ENCODE data around the gene CCK. TPM values are rescaled to one million over a fixed set of nuclear protein-coding genes. Genes with fewer than 3 reads are reported as not detected.

Gene CCK
- total RNA-seq, 2 experiments from 2014 or later: not detected

DNA sequence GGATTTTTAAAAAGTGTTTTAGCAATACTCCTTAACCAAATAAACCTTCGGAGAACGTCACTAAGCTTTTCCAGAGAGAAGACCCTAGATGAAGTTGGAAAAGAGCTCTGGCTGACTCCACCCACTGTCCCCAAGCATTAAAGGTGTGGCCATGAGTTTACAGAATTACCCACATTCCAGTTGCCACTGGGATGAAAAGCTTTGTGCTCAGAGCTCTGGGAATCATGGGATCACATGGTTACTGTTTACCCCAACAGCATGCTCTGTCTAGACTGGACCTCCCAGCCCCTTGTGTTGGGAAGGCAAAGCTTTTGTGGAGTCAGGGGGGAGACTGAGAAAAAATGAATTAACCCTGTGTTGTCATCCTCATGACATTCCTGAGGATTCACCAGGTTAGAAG, 55.3 kb downstream of the CCK start:
- no peak overlapping the region for H3K27ac Mint-ChIP-seq
- no peaks in the 10 kb centered on the region for H3K9me3 Mint-ChIP-seq
- intact Hi-C loops (cut with micrococcal nuclease): no loop called here
- H3K36me3 Mint-ChIP-seq (ENCODE audit: low read depth): peaks cover 32% of the 10 kb centered on the region
- DNase-seq (no peak), ATAC-seq (no peak)
- CTCF ChIA-PET: interaction anchor here (0.8 to 3.0 kb wide), 3 partner anchors 19 to 233 kb away, joined by 3 to 14 read pairs (median 4); no protein-coding TSS in a partner anchor
- POLR2A ChIA-PET: interaction anchor here (0.6 kb wide), 1 partner anchor 196 kb away, joined by 3 read pairs; no protein-coding TSS in a partner anchor
- H3K4me3 Mint-ChIP-seq: no peak overlapping the region
- TF ChIP-seq, protein P1, sequence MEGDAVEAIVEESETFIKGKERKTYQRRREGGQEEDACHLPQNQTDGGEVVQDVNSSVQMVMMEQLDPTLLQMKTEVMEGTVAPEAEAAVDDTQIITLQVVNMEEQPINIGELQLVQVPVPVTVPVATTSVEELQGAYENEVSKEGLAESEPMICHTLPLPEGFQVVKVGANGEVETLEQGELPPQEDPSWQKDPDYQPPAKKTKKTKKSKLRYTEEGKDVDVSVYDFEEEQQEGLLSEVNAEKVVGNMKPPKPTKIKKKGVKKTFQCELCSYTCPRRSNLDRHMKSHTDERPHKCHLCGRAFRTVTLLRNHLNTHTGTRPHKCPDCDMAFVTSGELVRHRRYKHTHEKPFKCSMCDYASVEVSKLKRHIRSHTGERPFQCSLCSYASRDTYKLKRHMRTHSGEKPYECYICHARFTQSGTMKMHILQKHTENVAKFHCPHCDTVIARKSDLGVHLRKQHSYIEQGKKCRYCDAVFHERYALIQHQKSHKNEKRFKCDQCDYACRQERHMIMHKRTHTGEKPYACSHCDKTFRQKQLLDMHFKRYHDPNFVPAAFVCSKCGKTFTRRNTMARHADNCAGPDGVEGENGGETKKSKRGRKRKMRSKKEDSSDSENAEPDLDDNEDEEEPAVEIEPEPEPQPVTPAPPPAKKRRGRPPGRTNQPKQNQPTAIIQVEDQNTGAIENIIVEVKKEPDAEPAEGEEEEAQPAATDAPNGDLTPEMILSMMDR (IDR thresholded peaks at IDR 0.05): no peak
- peaks cover 29% of the 10 kb centered on the region for H3K4me1 Mint-ChIP-seq (ENCODE audit: low read depth)
- no peaks in the 10 kb centered on the region for H3K27me3 Mint-ChIP-seq

DNA sequence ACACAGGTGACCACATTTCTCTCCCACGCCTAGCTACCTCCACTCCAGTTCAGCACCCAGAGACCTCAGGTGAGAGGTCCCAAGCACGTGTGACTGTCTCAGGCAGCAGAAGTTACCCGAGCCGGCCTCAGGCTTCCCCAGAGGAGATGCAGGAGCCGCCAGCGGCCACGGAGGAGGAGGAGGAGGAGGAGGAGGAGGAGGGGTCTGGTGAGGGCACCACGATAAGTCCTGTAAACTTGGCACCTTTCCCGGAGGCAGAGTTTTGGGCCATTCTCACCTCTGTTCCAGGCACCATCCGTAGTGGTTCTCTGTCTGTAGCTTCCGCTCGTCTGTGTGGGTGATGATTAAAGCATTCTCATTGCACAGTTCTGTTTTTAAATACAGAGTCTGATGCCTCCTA, 56.1 kb downstream of the CCK start:
- ATAC-seq (no peak), DNase-seq (no peak)
- H3K4me1 Mint-ChIP-seq (ENCODE audit: low read depth): peaks cover 22% of the 10 kb centered on the region
- CTCF ChIA-PET: interaction anchor here (1.7 to 3.0 kb wide), 2 partner anchors 19 to 20 kb away, joined by 4 to 14 read pairs; no protein-coding TSS in a partner anchor
- H3K27me3 Mint-ChIP-seq: no peaks in the 10 kb centered on the region
- intact Hi-C loops (cut with micrococcal nuclease): no loop called here
- H3K4me3 Mint-ChIP-seq: no peak overlapping the region
- H3K36me3 Mint-ChIP-seq (ENCODE audit: low read depth): peaks cover 34% of the 10 kb centered on the region
- no peak overlapping the region for H3K27ac Mint-ChIP-seq
- POLR2A ChIA-PET: interaction anchor here (0.6 kb wide), 1 partner anchor 503 kb away, joined by 3 read pairs; no protein-coding TSS in a partner anchor
- TF ChIP-seq, protein P1 (IDR thresholded peaks at IDR 0.05): no peak
- H3K9me3 Mint-ChIP-seq: no peaks in the 10 kb centered on the region

Other genes starting within 250 kb of the CCK start
- gene TRAK1, start 174.8 kb downstream of the CCK start, total RNA-seq: 10 to 100 TPM; 24.1 to 24.3 TPM
- not detected for gene LYZL4, start 144.4 kb upstream of the CCK start, total RNA-seq
- 1 to 10 TPM; 8.5 to 9.0 TPM for gene VIPR1, start 236.5 kb upstream of the CCK start, total RNA-seq